Measurements from ENCODE around the gene CNNM4.

CNNM4 gene

GRCh38 chr2:96816127-96816835 is 55.6 kb downstream of the CNNM4 start, which contains the start of gene CNNM3:
TSS of gene CNNM3 (plus strand) at chr2:96816268. CDS start at chr2:96816278, 10 bp downstream.
- DNase-seq (ENCODE audit: low spot score): peak; percentile 95
- Histone ChIP-seq H3K27ac (ENCODE audit: poor library complexity, severe bottlenecking) (peak within 1 kb of the TSS; percentile 42), H3K36me3 (ENCODE audit: low read depth) (no peaks in the 10 kb centered on the region), H3K9me3 (ENCODE audit: severe bottlenecking) (no peaks in the 10 kb centered on the region), H3K4me3 (ENCODE audit: severe bottlenecking) (peak within 1 kb of the TSS; percentile 69), H3K27me3 (ENCODE audit: insufficient read depth, poor library complexity, severe bottlenecking) (no peaks in the 10 kb centered on the region), H3K4me1 (ENCODE audit: insufficient read depth, poor library complexity, severe bottlenecking) (no peaks in the 10 kb centered on the region)
- peak; percentile 42 for TF ChIP-seq CTCF (IDR thresholded peaks at IDR 0.05; ENCODE audit: poor library complexity, severe bottlenecking)
- ATAC-seq (ENCODE audit: low read depth): peak; percentile 96

- H3K4me1 ChIP-seq (ENCODE audit: insufficient read depth, poor library complexity, severe bottlenecking): no peaks in the 10 kb centered on the region
- TF ChIP-seq CTCF (IDR thresholded peaks at IDR 0.05; ENCODE audit: poor library complexity, severe bottlenecking): no peak
- H3K36me3 ChIP-seq (ENCODE audit: low read depth): no peaks in the 10 kb centered on the region; the same call in 1 of the 2 replicates
- DNase-seq (ENCODE audit: low spot score) (no peak), ATAC-seq (ENCODE audit: low read depth) (no peak)
- H3K27me3 ChIP-seq (ENCODE audit: insufficient read depth, poor library complexity, severe bottlenecking): no peaks in the 10 kb centered on the region
- peak overlapping the region; percentile 42 for H3K27ac ChIP-seq (ENCODE audit: poor library complexity, severe bottlenecking)
- H3K4me3 ChIP-seq (ENCODE audit: severe bottlenecking): peak overlapping the region; percentile 69
- no peaks in the 10 kb centered on the region for H3K9me3 ChIP-seq (ENCODE audit: severe bottlenecking)
These were observed 56.4 kb downstream of the CNNM4 start for GRCh38 chr2:96816836-96817702.

- H3K27ac ChIP-seq (ENCODE audit: poor library complexity, severe bottlenecking): no peak overlapping the region
- no peak for ATAC-seq (ENCODE audit: low read depth)
- no peaks in the 10 kb centered on the region for H3K27me3 ChIP-seq (ENCODE audit: insufficient read depth, poor library complexity, severe bottlenecking)
- DNase-seq (ENCODE audit: low spot score): no peak
- TF ChIP-seq CTCF (IDR thresholded peaks at IDR 0.05; ENCODE audit: poor library complexity, severe bottlenecking): no peak
- H3K36me3 ChIP-seq (ENCODE audit: low read depth): no peaks in the 10 kb centered on the region; the same call in 1 of the 2 replicates
- H3K4me3 ChIP-seq (ENCODE audit: severe bottlenecking): no peak overlapping the region
- no peaks in the 10 kb centered on the region for H3K4me1 ChIP-seq (ENCODE audit: insufficient read depth, poor library complexity, severe bottlenecking)
- H3K9me3 ChIP-seq (ENCODE audit: severe bottlenecking): no peaks in the 10 kb centered on the region
These were observed 57.2 kb downstream of the CNNM4 start for GRCh38 chr2:96817882-96818281.

GRCh38 chr2:96819128-96819875 is 58.6 kb downstream of the CNNM4 start:
- no peak for DNase-seq (ENCODE audit: low spot score)
- H3K27me3 ChIP-seq (ENCODE audit: insufficient read depth, poor library complexity, severe bottlenecking): no peaks in the 10 kb centered on the region
- H3K4me1 ChIP-seq (ENCODE audit: insufficient read depth, poor library complexity, severe bottlenecking): peaks cover 3% of the 10 kb centered on the region
- no peak overlapping the region for H3K4me3 ChIP-seq (ENCODE audit: severe bottlenecking)
- no peak for TF ChIP-seq CTCF (IDR thresholded peaks at IDR 0.05; ENCODE audit: poor library complexity, severe bottlenecking)
- ATAC-seq (ENCODE audit: low read depth): no peak
- no peaks in the 10 kb centered on the region; the same call in 1 of the 2 replicates for H3K36me3 ChIP-seq (ENCODE audit: low read depth)
- no peak overlapping the region for H3K27ac ChIP-seq (ENCODE audit: poor library complexity, severe bottlenecking)
- H3K9me3 ChIP-seq (ENCODE audit: severe bottlenecking): no peaks in the 10 kb centered on the region

Measured in RWPE2 (cell line).